Measurements from ENCODE around the gene CES4A.

DNA sequence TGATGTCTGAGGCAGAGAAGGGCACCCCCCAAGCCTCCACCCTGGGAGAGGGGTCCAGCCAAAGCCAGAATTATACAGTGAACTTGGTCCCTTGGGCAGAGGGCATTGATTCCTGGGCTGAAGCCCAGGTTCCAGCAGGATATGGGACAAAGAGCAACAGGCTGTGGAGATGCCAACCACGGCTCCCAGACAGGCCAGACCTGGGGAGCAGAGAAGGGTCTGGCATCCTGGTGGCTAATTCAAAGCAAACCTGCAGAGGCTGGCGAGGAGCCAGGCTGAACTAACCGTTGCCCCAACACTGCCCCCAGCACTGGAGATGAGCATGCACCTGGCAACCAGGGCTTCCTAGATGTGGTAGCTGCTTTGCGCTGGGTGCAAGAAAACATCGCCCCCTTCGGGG lies 24.3 kb upstream of the CES4A start:
- TF ChIP-seq EZH2 (IDR thresholded peaks at IDR 0.05; ENCODE audit: borderline replicate concordance) (no peak), EZH2phosphoT487 (IDR thresholded peaks at IDR 0.05; ENCODE audit: low read depth, severe bottlenecking, unreplicated experiment) (no peak)
- TF ChIP-seq, protein P1, sequence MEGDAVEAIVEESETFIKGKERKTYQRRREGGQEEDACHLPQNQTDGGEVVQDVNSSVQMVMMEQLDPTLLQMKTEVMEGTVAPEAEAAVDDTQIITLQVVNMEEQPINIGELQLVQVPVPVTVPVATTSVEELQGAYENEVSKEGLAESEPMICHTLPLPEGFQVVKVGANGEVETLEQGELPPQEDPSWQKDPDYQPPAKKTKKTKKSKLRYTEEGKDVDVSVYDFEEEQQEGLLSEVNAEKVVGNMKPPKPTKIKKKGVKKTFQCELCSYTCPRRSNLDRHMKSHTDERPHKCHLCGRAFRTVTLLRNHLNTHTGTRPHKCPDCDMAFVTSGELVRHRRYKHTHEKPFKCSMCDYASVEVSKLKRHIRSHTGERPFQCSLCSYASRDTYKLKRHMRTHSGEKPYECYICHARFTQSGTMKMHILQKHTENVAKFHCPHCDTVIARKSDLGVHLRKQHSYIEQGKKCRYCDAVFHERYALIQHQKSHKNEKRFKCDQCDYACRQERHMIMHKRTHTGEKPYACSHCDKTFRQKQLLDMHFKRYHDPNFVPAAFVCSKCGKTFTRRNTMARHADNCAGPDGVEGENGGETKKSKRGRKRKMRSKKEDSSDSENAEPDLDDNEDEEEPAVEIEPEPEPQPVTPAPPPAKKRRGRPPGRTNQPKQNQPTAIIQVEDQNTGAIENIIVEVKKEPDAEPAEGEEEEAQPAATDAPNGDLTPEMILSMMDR (IDR thresholded peaks at IDR 0.05; ENCODE audit: poor library complexity) = no peak
